ENCODE measurements around the gene ADAMTS9.

ADAMTS9 gene

DNA sequence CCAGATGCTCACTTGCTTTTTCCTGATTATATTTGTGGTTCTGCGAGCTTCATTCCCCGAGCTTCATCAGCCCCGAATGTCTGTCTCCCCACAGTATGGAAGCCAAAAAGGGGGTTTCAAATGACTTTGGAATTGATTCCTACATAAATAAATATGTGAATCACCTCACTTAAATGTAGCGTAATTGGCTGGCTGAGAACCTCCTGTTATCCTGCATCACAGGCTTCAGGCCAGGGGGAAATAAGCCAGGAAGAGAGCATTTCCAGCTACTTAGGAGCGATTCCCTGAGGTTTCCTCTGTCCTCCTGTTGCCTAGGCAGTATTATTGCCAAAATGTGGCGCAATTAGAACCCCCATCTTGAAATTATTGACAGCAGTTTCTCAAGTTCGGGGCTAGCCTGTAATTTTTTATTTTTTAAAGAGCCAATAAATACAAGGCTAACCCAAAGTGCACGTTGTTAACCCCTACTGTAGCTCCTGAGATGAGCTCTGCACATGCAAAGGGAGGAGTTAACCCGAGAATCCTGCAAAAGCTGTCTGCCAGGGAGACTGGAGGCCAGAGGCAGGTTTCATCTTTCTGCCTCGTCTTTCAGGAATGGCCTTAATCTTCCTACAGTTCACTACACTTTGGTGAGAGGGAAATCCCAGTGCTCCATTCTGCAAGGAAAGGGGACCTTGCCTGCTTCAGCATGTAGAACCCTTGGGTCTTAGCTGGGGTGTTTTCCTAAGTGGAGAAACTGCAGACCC lies 148.2 kb downstream of the ADAMTS9 start:
- peak; percentile 58 for DNase-seq (ENCODE audit: low read depth, low spot score)

DNA sequence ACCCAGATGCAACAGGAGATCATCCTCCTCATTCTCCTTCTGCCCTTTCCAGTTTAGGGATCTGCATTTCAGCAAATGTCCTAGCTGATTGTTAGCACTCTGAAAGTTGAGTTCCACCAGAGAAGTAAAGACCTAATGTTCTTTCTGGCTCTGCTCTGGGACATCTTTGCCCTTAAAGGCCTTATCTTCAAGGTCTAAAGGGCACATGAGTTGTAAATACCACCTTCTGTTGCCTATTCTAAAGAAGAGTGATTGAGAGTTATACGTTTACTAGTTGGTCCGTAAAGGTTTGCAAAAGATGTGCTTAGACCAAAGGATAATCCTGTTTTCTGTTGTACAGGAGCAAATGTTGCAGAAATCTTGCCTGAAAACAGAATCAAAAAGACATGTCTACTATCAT lies 151.6 kb downstream of the ADAMTS9 start:
- no peak for DNase-seq (ENCODE audit: low read depth, low spot score)

DNA sequence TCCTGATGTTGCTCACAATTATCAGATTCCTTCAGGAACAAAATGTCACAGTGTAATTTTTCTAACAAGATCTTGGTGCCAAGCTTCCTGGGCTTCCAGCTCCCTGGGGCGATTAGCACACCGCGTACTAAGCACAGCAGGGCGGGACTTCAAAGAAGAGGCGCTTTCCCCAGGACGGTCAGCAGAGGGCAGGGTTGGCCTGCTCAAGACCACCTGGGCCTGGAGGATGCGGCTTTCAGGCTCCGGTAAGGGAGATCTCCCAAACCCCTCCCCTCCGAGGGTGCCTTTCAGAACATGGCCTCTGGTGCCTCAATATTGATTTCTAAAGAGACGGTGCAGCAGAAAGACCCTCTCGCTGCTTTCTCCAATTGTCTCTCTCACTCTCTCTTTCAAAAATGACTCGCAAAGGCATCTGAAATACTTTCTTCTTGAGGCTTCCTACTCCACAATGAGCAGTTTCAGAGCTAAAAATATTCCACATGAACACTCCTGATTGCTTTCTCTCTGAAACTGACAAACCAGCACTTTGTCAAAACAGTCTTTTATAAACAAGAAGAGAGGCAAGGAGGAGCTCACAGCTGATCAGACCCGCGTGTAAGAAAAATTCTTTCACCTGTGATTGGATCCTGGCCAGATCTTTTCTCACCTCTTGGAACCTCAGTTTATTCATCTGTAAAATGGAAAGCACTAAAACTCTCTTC lies 154.0 kb downstream of the ADAMTS9 start:
- peak; percentile 95 for DNase-seq (ENCODE audit: low read depth, low spot score)

DNA sequence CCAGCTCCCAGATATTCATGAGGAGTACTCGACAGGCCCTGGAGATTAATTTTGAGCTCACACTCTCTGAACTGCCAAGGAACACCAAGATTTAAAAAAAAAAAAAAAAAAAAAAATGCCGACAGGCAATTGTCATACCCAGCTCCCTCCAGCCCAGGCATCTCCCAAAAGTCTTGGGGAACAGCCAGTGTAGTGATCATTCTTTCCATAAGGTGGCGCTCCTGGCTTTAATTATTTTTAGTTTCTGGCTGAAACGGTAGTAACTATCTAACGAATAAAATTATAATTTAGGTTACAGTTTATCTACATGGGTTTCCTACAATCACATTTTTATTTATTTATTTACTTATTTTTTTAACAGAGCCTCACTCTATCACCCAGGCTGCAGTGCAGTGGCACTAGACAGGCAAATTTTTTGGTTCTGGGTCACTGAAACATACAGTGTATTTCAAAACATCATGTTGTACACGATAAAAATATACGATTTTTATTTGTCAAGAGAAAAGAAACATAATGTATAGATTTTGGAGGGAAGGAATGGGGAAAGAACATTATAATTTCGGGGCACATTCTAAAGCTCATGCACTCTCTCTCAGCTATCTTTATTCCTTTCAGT lies 157.3 kb downstream of the ADAMTS9 start:
- DNase-seq (ENCODE audit: low read depth, low spot score): peak; percentile 73

DNA sequence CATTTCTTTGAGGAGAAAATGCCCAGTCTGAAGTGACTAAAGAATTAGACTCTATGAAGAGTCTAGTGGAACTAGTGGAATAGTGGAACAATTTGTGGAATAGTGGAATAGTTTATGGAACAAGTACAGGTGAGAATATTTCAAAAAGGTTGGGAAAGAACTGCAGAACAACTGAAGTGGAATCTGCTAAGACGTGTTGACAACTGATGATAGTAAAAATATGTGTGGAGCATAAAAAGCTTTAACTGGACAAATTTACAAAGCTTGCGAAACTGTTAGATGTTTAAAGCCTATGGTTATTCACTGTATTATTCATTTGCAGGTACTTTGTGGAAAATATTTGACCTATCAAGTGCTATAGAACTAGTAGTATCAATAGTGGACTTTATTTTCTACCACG lies 164.5 kb downstream of the ADAMTS9 start:
- no peak for DNase-seq (ENCODE audit: low read depth, low spot score)

DNA sequence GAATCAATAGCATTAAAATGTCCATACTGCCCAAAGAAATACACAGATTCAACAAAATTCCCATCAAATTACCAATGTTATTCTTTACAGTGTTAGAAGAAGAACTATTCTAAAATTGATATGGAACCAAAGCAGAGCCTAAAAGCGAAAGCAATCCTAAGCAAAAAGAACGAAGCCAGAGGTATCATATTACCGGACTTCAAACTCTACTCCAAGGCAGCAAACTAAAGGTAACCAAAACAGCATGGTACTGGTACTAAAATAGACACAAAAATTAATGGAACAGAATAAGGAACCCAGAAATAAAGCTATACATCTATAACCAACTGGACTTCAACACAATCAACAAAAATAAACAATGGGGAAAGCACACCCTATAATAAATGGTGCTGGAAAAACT lies 167.5 kb downstream of the ADAMTS9 start:
- no peak for DNase-seq (ENCODE audit: low read depth, low spot score)

DNA sequence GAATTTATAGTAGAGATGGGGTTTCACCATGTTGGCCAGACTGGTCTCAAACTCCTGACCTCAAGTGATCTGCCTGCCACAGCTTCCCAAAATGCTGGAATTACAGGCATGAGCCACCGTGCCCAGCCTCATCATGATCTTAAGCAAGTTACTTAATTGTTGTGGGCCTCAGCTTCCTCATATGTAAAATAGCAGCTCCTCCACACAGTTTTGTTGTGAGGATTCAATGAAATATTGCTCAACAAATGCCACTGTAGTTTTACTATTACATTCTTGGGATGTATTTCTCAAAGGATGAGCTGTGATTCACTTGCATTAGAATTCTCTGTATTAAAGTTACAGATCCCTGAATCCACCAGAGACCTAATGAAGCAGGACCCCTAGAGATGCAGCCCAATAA lies 168.8 kb downstream of the ADAMTS9 start:
- no peak for DNase-seq (ENCODE audit: low read depth, low spot score)

DNA sequence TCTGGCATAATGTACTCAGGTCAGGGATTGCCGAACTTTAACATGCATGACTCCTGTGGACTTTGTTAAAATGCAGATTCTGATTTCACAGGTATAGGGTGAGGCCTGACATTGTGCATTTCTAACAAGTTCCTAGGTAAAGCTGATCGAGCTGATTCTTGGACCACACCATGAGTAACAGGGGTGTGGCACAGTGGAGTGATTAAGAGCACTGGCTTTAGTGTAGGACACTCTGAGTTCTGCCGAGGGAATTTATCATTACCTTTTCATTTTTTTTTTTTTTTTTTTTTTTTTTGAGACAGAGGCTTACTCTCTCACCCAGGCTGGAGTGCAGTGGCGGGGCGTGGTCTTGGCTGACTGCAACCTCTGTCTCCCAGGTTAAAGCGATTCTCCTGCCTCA lies 169.3 kb downstream of the ADAMTS9 start:
- DNase-seq (ENCODE audit: low read depth, low spot score): no peak

DNA sequence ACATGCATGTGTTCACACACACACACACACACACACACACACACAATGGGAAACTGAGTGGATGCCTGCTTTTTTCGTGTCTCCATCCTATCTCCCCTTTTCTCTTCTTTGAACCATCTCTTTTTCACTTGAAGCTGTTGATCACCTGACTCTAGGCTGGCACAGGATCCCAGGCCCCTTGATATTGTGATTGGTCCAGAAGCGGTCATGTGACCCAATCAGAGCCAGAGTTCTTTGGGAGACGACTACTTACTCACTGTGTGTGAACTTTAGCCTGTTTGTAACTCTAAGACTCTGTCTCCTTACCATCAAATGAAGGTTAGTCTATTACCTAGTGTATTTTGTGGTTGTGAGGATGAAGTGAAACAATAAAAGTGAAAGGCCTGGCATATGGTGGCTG lies 172.9 kb downstream of the ADAMTS9 start:
- no peak for DNase-seq (ENCODE audit: low read depth, low spot score)

DNA sequence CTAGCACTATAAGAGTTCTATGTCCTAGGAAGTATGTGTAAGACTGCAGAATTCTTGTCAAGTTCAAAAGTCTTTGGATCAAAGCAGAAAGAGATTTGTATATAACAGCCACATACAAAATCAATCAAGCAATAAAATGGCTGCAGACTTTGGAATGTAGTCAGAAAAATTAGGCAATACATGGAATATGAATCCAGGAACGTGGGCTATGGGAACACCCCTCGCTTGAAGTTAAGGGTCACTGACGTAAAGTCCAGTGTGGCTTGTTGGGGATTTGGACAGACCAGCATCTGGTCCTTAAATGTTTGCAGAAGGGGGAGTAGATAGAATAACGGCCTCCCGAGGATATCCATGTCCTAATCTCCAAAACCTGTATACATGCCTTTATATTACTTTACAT lies 178.6 kb downstream of the ADAMTS9 start:
- no peak for DNase-seq (ENCODE audit: low read depth, low spot score)

DNA sequence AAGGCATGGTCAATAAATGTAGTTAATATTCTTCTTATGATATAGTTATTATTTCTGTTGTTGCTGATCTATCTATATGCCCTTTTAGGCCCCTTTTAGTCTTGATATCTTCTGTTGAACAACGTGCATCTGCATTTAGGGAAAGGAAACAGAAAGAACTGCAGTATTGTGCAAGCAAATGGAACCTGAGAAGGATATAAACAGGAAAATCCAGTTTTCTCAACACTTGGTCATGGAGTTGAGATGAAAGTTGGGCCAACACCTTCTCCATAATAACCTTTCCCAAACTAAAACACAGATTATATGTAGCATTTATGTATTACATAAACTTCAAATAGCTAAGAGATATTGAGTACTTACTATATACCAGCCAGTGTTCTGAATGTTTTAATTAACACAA lies 179.7 kb downstream of the ADAMTS9 start:
- DNase-seq (ENCODE audit: low read depth, low spot score): no peak

DNA sequence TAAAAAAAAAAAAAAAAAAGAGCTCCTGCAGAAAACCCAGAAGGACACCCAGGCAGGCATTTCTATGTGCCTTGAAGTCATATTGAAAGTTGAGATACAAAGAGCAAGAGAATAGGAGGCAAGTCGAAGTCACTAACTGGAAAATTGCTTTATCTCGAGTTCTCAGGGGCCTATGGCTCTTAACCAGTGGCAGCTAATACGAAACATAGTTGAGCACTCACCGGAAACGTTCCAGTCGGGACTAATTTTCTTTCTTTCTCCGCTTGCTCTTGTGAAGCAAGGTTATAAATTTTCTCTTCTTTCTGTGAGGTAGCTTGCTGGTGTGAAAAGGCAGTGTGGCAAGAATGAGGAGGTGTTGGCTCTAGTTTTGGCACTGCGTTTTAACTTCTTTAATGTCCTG lies 181.5 kb downstream of the ADAMTS9 start:
- no peak for DNase-seq (ENCODE audit: low read depth, low spot score)

DNA sequence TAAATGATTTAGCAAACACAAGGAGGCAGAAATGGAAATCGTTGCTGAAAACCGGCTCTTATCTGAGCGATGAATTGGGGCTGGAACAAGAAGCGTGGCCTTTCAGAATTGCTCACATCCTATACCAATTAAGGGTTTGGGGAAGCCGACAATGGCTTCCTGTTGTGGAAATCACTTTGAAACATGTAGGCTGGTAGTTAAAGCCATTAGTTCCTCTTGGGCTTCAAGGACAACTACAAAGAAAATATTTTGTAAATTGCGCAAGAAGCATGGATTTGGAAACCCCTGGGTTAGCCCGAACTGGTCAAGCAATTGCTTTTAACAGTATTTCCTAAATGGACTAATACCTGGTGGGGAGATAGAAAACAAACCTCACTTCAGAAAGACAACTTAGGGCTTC lies 182.4 kb downstream of the ADAMTS9 start:
- no peak for DNase-seq (ENCODE audit: low read depth, low spot score)

DNA sequence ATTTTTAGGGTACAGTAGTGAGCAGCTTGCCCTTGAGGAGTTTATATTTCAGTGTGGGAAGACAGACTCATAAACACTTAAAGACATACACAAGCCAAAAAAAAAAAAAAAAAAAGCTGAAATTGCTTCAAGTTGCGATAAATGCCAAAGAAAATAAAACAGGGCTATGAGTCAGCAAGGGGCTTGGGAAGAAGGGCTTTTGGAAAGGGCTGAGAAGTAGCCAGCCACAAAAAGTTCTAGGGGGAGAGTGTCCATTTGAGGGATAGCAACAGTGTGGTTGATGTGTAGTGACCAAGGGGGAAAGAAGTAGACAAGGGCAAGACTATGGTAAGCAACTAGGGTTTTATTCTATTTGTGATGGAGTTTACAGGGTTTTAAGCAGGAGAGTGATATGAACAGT lies 185.5 kb downstream of the ADAMTS9 start:
- DNase-seq (ENCODE audit: low read depth, low spot score): peak; percentile 54

DNA sequence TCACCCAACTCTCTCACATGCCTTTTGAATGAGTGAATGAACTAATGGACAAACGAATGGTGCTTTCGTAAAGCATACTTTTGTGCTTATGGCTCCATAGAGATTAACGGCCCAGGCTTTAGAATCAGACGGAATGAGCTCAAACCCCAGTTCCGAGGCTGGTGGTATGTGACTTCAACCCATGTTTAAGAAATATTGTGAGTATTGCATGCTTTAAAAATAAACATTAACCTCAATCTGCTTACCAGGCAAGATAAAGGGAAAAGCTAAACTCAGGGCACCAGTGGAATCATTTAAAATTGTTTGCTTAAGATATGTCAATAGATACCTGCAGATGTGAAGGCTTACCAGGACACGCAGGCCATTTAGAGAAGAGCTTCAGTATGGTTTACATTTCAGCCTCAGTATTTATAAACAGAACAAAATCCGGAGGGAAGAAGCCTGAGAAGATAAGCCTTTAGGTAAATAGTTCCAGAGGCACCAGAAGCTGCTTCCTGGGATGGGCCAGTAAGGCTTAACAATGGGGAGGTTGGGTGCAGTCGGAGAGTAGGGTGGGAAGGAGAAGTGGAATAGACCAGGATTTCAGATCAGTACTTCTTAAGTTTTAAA lies 186.4 kb downstream of the ADAMTS9 start:
- DNase-seq (ENCODE audit: low read depth, low spot score): peak; percentile 30

DNA sequence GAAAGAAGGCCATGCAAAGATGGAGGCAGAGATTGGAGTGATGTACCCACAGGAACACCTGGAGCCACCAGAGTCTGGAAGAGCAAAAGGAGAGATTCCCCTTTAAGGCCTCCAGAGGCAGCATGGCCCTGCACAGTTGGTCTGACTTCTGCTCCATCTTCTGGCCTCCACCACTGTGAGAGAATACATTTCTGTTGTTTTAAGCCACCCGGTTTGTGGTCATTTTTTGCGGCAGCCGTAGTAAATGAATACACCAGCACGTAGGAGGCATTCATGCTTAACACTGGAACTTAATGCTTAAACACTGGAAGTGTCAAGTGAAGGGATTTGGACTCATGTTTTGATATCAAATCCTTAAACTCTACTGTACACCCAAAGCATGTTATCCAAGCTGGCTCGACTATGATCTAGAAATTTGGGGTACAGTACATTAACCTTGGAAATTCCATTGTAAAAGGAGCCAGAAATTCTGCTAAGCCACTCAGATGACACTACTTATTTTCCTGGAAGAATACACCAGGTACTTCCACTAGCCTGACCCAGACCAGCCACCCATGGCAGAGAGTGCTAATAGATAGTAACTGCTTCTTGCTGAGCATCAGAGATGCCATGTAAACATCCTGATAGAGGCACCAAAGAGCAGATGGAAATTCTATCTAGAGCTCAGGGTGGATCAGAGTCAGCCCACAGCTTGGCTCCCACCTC lies 190.9 kb downstream of the ADAMTS9 start:
- DNase-seq (ENCODE audit: low read depth, low spot score): no peak

DNA sequence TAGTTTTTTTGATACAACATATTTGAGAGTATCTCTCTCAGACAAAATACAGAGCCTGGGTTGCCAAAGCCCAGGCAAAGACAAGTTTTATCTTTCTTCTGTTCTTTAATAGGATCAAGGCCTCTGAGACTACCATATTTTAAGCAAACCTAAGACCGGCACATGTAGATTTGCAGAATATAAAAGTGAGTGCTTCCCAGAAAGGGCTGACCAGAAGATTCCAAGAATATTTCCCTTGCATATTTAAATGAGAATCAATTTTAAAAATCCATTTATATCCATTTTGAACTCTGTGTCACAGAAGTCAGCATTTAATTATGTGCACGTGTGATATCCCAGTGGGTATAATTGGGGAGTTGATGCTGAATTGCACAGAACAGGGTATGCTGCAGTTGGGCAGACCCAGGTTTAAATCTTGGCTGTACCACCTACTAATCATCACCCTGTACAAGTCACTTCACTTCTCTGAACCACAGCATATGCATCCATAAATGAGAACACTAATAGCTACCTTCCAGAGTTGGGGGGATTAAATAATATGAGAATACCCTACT lies 191.9 kb downstream of the ADAMTS9 start:
- DNase-seq (ENCODE audit: low read depth, low spot score): no peak

DNA sequence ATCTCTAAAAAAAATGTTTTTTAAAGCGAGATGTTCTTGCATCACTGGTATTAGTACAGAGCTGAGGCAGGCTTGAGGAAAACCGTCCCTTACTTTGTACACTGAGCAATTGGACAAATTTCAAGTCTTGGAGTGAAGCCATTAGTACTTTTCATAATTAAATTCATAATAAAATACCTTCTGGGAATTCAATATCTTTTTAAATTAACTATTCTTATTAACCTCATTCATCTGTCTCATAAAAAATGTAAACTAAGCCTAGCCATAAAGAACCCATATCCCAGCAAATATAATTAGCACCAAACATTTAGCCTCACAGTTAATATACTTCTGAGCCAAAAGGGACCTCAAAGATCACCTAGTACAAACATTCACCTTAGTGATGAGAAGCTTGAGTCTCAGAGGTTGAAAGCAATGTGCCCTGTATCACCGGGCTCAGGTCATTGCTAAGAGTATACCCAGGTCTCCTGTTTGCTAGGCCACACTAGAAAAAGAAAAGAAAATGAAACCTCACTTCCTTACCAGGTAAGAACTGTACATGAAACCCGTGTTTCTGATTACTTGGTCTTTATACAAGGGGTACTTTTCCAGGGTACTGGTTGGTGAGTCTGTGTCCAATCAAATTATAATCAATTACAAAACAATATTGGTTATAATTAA lies 192.5 kb downstream of the ADAMTS9 start:
- no peak for DNase-seq (ENCODE audit: low read depth, low spot score)

DNA sequence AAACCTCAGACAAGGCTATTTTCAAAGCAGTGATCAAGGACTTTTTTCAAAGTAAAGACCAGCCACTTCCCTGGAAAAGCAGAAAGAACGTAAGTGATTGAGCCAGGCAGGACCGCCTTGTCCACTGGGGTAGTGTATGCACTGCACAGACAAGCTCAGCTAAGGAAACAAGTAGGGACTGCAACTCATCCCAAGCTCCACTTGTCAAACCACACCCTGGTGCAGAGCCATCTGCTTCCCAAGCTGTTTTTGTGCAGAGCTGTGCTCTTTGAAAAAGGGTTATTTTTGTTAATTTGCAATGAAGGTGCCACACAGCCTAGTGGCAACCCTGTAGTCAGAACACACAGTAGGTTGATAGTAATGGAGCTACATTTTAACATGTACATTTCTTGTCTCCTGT lies 193.3 kb downstream of the ADAMTS9 start:
- no peak for DNase-seq (ENCODE audit: low read depth, low spot score)

DNA sequence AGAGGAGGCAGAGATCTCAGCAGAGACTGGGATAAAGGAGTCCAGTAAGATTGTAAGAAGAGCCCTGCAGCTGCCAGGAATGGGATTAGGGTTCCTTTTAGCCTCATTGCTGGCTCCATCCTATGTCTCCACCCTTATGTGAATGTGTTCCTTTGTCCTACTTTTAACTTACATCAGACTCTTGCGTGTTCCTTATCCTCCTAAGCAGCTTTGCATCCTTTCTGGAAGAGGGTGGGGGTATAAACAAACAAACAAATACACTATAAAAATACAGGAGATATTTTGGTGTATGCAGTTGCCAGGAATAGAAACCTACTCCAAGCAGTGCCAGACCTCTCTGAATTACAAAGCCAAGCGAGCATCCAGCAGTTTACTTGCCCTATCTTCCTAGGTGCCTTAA lies 194.7 kb downstream of the ADAMTS9 start:
- no peak for DNase-seq (ENCODE audit: low read depth, low spot score)

DNA sequence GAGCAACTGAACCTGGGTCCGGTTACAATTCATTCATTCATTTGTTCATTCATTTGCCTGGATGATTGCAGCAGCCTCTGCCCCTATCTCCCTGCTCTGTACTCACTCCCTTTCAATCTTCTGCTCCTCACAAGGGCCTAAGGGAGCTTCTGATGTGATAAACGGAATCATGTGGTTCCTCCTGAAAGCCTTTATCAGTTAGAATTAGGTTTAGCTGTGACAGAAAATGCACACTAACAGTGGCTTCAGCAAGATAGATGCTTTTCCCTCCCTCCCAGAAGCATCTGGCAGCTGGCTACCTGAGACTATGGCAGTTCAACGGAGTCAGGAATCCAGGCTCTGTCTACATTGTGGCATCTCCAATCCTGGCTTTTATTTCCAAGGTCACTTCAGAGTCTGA lies 196.0 kb downstream of the ADAMTS9 start:
- no peak for DNase-seq (ENCODE audit: low read depth, low spot score)

Measured in astrocyte of the hippocampus (primary cell).